ENCODE results near the gene SRRM4. TPM values are rescaled to one million over a fixed set of nuclear protein-coding genes. Genes with fewer than 3 reads are reported as not detected.

Gene SRRM4
- total RNA-seq, 1 donor from 2014 or later = 1.4 TPM

DNA sequence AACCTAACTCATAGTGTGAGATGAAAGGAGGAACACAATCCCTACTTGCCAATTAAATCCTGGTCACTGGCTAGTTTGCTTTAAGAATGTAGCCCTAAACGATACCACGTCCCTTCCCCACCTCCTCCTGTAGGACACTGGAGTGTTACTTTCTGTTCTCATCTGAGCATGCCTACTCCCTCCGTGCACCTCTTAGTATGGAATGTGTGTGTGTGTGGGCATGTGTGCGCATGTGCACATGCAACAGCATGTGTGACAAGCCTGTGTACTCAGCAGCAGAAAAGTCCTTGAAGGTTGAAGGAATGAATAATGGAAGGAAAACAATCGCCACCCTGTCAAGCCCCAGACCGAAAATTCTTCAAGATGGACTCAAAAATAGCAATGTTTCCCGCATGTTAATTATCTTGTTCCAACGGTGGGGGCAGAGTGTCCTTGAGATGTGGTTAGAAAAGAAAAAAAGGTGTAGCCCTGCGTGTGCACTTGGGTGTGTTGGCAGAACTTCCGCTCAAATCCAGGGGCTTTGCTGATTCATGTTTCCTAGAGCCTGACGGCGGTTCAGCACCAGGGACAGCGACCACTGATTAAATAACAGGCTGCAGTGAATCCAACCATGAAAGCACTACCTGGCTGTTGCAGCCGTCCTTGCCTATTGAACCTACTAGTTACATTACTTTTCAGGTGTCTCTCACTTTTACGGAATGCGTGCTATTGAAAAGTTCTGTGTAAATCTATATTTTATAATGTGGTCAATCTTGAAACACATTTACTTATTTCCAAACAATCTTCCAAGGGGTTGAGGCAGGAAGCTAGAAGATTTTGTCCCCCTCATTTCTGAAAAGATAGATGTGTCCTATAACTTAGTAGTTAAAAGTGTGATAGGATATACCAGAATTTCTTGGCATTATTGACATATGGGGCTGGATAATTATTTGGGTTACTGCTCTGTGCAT lies 79.8 kb downstream of the SRRM4 start:
- H3K4me1 Mint-ChIP-seq (ENCODE audit: unreplicated experiment) = no peaks in the 10 kb centered on the region
- H3K4me3 Mint-ChIP-seq = no peak overlapping the region
- H3K9me3 Mint-ChIP-seq = no peaks in the 10 kb centered on the region
- no peaks in the 10 kb centered on the region for H3K36me3 Mint-ChIP-seq
- H3K27ac Mint-ChIP-seq = no peak overlapping the region
- DNase-seq (ENCODE audit: extremely low spot score, unreplicated experiment) = peak; percentile 72
- H3K27me3 Mint-ChIP-seq = peaks cover 34% of the 10 kb centered on the region
- TF ChIP-seq, protein P1, sequence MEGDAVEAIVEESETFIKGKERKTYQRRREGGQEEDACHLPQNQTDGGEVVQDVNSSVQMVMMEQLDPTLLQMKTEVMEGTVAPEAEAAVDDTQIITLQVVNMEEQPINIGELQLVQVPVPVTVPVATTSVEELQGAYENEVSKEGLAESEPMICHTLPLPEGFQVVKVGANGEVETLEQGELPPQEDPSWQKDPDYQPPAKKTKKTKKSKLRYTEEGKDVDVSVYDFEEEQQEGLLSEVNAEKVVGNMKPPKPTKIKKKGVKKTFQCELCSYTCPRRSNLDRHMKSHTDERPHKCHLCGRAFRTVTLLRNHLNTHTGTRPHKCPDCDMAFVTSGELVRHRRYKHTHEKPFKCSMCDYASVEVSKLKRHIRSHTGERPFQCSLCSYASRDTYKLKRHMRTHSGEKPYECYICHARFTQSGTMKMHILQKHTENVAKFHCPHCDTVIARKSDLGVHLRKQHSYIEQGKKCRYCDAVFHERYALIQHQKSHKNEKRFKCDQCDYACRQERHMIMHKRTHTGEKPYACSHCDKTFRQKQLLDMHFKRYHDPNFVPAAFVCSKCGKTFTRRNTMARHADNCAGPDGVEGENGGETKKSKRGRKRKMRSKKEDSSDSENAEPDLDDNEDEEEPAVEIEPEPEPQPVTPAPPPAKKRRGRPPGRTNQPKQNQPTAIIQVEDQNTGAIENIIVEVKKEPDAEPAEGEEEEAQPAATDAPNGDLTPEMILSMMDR (conservative IDR thresholded peaks at IDR 0.05) = no peak

DNA sequence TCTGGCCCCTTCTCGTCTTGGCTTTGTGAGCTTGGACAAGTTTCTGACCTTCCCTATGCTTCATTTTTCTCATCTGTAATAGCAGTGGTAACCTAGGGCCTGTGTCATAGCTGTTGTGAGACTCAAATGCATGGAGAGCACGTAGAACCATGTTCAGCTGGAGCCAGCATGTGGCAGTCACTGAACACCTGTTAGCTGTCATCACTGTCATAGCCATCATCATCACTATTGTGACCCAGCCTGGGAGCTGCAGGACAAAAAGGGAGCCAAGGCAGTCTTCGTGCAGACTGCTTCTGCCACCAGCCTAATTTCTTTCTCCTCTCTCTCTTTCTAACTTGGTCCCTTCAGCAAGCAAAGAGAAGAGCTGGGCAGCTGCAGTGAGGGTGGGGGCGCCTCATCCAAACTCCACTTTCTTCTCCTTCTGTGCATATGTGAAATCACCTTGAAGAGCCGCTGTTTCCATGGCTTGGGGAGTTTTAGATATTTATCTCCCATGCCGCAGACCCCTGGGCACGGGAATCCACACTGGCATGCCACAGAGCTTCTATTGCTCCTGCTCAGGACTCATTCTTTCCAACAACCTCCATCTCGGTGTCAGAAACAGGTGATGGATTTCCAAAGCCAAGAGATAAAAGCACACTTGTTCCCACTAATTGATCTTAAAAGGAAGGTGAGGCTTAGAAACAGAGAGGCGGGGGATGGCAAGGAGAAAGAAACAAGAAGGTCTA lies 87.0 kb downstream of the SRRM4 start:
- Mint-ChIP-seq H3K27ac (peak overlapping the region; percentile 49), H3K4me3 (no peak overlapping the region), H3K9me3 (no peaks in the 10 kb centered on the region), H3K4me1 (ENCODE audit: unreplicated experiment) (no peaks in the 10 kb centered on the region), H3K27me3 (peaks cover 74% of the 10 kb centered on the region), H3K36me3 (no peaks in the 10 kb centered on the region)
- no peak for DNase-seq (ENCODE audit: extremely low spot score, unreplicated experiment)
- TF ChIP-seq, protein P1 (conservative IDR thresholded peaks at IDR 0.05) = no peak

DNA sequence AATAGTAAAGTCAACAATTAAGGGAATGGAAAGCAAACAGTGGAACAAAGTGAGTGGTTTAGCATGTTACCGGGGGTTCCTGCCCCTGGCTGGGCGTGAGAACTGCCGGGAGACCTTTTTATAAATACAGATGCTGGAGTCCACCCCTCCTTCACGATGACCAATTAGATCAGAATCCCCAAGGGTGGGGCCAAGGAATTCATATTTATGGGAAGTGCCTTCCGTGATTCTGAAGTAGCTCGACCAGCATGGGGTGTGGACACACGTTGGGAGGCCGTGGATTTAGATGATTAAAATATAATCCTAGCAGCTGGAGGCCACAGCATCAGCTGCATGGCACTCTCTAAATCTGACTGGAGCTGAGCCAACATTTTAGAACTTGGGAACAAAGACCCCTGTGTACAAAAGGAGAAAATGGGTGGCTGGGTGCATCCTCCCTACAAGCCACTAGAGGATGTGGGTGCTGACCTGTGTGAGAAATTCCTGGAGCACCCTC lies 87.9 kb downstream of the SRRM4 start:
- H3K27me3 Mint-ChIP-seq = peaks cover 74% of the 10 kb centered on the region
- H3K4me1 Mint-ChIP-seq (ENCODE audit: unreplicated experiment) = no peaks in the 10 kb centered on the region
- TF ChIP-seq, protein P1 (conservative IDR thresholded peaks at IDR 0.05) = no peak
- H3K27ac Mint-ChIP-seq = no peak overlapping the region
- no peaks in the 10 kb centered on the region for H3K9me3 Mint-ChIP-seq
- no peak overlapping the region for H3K4me3 Mint-ChIP-seq
- DNase-seq (ENCODE audit: extremely low spot score, unreplicated experiment) = no peak
- no peaks in the 10 kb centered on the region for H3K36me3 Mint-ChIP-seq

DNA sequence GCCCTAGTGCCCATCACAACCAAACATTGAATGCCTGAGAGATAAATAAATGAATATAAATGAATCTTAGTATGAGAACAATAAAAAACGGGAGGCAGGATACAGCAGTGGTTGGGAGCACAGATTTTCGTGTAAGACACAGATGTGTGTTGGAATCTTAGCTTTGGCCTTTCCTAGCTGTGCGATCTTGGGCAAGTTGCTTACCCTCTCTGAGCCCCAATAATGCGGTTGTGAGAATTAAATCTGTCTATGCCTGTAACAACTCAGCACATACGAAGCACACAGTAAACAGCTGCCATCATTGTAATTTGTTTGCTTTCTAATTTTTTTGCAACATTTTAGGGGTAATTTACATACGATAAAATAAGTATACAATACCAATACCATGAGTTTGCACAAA lies 89.8 kb downstream of the SRRM4 start:
- Mint-ChIP-seq H3K27me3 (peaks cover 70% of the 10 kb centered on the region), H3K36me3 (no peaks in the 10 kb centered on the region), H3K27ac (no peak overlapping the region), H3K9me3 (no peaks in the 10 kb centered on the region), H3K4me1 (ENCODE audit: unreplicated experiment) (no peaks in the 10 kb centered on the region), H3K4me3 (no peak overlapping the region)
- TF ChIP-seq, protein P1 (conservative IDR thresholded peaks at IDR 0.05) = no peak
- DNase-seq (ENCODE audit: extremely low spot score, unreplicated experiment) = no peak

DNA sequence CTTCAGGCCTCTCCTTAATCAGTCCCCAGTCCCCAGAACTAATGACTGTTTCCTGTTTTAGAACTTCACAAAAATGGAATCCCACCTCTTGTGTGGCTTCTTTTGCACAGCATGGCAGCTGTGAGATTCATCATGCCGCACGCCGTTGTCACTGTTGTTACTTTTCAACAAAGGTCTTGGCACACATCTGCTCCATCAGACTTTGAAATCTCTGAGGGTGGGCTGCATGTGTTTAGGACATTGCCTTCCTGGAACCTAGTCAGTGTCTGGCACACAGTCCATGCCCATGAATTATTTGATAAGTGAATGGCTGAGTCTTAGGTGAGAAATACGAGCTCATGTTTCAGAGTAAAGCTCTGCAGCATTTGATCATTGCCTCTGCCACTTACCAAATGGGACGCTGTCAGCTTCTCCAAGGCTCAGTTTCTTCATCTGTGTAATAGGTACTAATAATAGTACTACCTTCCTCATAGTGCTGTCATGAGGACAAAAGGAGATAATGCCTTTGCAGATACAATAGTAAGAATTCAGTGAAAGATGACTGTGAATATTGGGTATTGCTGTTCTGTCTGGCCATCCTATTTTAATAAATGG lies 90.4 kb downstream of the SRRM4 start:
- H3K4me1 Mint-ChIP-seq (ENCODE audit: unreplicated experiment) = no peaks in the 10 kb centered on the region
- H3K27ac Mint-ChIP-seq = no peak overlapping the region
- H3K4me3 Mint-ChIP-seq = no peak overlapping the region
- H3K36me3 Mint-ChIP-seq = no peaks in the 10 kb centered on the region
- TF ChIP-seq, protein P1 (conservative IDR thresholded peaks at IDR 0.05) = no peak
- peaks cover 68% of the 10 kb centered on the region for H3K27me3 Mint-ChIP-seq
- no peaks in the 10 kb centered on the region for H3K9me3 Mint-ChIP-seq
- no peak for DNase-seq (ENCODE audit: extremely low spot score, unreplicated experiment)

Data from type B pancreatic cell (in vitro differentiated cells).